DND-41 (cell line): ENCODE data around the gene CFAP45.

ENCODE experiments used
- ATAC-seq: fragments of 200-7000 bp; cut with Tn5 transposase; 3 replicates; pipeline ENCODE4 v1.9.1; 2021; ENCODE audit warnings: low read depth; ENCODE audit not compliant: insufficient read depth
- DNase-seq: peaks from one replicate; pipeline ENCODE4 v3.0.0-alpha.2; 2020
- H2AFZ ChIP-seq: 2 replicates; pipeline ENCODE4 v1.6.0; 2012; ENCODE audit warnings: low read depth, low read length
- H3K27ac ChIP-seq: 2 replicates; pipeline ENCODE4 v1.5.1; 2012; ENCODE audit warnings: low read length, inconsistent platforms
- H3K27me3 ChIP-seq: fragments of 200-600 bp; sonication (generic); 2 replicates; pipeline ENCODE4 v1.6.0; 2012; ENCODE audit warnings: low read length, mild to moderate bottlenecking, inconsistent platforms; ENCODE audit not compliant: insufficient read depth, poor library complexity
- H3K36me3 ChIP-seq: 2 replicates; pipeline ENCODE4 v1.5.1; 2012; ENCODE audit warnings: low read length, inconsistent platforms; ENCODE audit not compliant: insufficient read depth
- H3K4me1 ChIP-seq: 2 replicates; pipeline ENCODE4 v1.5.1; 2012; ENCODE audit warnings: mild to moderate bottlenecking, low read length; ENCODE audit not compliant: insufficient read depth
- H3K4me2 ChIP-seq: 2 replicates; pipeline ENCODE4 v1.6.0; 2012; ENCODE audit warnings: mild to moderate bottlenecking, moderate library complexity, low read length, inconsistent platforms; ENCODE audit not compliant: insufficient read depth
- H3K4me3 ChIP-seq, 2 experiments: fragments of 200-600 bp in 1 of 2; shearing (Covaris generic) in 1 of 2; 2 replicates each; pipeline ENCODE4 v1.5.1; 2012 to 2016; ENCODE audit warnings: inconsistent platforms in 2 of 2, low read length in 2 of 2, mild to moderate bottlenecking in 2 of 2, low read depth in 1 of 2, moderate library complexity in 1 of 2
- H3K79me2 ChIP-seq: 2 replicates; pipeline ENCODE4 v1.6.0; 2012; ENCODE audit warnings: low read length, inconsistent platforms; ENCODE audit not compliant: insufficient read depth
- H3K9ac ChIP-seq: 2 replicates; pipeline ENCODE4 v1.6.0; 2012; ENCODE audit warnings: low read depth, mild to moderate bottlenecking, inconsistent platforms, low read length, moderate library complexity
- H3K9me3 ChIP-seq: 2 replicates; pipeline ENCODE4 v1.5.1; 2012; ENCODE audit warnings: low read length, moderate library complexity, mild to moderate bottlenecking, inconsistent platforms; ENCODE audit not compliant: insufficient read depth, severe bottlenecking
- H4K20me1 ChIP-seq: 2 replicates; pipeline ENCODE4 v1.6.0; 2012; ENCODE audit warnings: low read length; ENCODE audit not compliant: insufficient read depth
- EZH2 ChIP-seq: IDR thresholded peaks from 3 replicates; pipeline ENCODE4 v1.6.1; 2012; ENCODE audit warnings: borderline replicate concordance, low read depth, mild to moderate bottlenecking, moderate library complexity, low read length, inconsistent platforms; ENCODE audit not compliant: severe bottlenecking
- TF ChIP-seq, protein P1 (sequence below): IDR thresholded peaks from 2 replicates; pipeline ENCODE4 v1.5.1; 2012; ENCODE audit warnings: borderline replicate concordance, low read length, moderate library complexity, mild to moderate bottlenecking; ENCODE audit not compliant: poor library complexity, severe bottlenecking; ENCODE audit errors: extremely low read depth

Gene CFAP45

DNA sequence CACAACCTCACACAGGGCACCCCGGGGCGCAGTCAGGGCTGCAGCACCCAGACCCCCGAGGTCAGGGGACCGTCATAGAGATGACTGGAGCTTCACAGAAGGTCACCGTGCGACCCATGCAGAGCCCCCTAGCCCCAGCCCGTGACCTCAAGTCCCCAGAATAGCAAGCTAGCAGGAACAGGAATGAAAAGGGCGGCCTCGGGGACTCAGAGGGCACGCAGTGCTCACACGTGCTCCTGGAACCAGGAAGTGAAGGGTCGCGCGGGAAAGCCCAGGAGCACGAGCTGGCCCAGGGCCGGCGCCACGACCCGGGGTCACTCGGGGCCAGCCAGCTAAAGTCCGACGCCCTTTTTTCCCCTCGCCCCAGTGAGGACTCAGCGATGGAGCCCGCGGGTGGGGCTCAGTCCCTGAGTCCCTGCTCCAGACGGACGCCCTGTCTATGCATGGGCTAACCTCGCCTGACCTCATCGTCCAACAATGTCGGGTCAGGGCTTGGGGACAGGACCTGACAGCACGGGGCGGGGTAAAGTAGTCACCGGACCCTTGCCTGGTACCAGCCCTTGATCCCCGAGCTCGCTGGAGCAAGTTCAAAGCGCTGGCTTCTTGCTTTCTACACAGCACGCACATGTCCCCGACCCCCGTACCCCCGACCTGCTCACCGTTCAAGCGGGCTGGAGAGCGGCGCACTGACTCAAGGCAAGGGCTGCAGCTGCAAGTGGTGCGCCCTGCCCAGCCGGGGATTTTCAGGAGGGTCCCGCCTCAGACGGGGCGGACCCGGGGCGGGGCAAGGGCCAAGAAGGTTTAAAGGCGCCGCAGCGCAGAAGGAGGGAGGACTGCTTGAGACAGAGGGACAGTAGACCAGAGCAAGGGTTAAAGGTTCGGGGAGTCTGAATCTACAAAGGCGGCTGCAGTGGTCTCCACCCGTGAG is 25.1 kb upstream of the CFAP45 start, which contains the start of gene TAGLN2:
Gene TAGLN2, minus strand, starts transcription at position 717 of the 928 bp plus-strand sequence. CDS start 4,998 bp downstream, outside the sequence.
- Histone ChIP-seq H3K4me1 (peaks cover 51% of the 10 kb centered on the region), H3K27ac (peak within 1 kb of the TSS; percentile 68), H3K79me2 (peaks cover 46% of the 10 kb centered on the region), H3K27me3 (no peaks in the 10 kb centered on the region), H3K9ac (peak within 1 kb of the TSS; percentile 74), H4K20me1 (peaks cover 43% of the 10 kb centered on the region), H3K9me3 (no peaks in the 10 kb centered on the region), H2AFZ (peak within 1 kb of the TSS; percentile 76), H3K36me3 (peaks cover 8% of the 10 kb centered on the region), H3K4me2 (peak within 1 kb of the TSS; percentile 88), H3K4me3 (peak within 1 kb of the TSS; percentile 28 to 77)
- peak; percentile 88 for DNase-seq
- ATAC-seq = peak; percentile 85
- TF ChIP-seq EZH2 = no peak
- TF ChIP-seq, protein P1, sequence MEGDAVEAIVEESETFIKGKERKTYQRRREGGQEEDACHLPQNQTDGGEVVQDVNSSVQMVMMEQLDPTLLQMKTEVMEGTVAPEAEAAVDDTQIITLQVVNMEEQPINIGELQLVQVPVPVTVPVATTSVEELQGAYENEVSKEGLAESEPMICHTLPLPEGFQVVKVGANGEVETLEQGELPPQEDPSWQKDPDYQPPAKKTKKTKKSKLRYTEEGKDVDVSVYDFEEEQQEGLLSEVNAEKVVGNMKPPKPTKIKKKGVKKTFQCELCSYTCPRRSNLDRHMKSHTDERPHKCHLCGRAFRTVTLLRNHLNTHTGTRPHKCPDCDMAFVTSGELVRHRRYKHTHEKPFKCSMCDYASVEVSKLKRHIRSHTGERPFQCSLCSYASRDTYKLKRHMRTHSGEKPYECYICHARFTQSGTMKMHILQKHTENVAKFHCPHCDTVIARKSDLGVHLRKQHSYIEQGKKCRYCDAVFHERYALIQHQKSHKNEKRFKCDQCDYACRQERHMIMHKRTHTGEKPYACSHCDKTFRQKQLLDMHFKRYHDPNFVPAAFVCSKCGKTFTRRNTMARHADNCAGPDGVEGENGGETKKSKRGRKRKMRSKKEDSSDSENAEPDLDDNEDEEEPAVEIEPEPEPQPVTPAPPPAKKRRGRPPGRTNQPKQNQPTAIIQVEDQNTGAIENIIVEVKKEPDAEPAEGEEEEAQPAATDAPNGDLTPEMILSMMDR = no peak

DNA sequence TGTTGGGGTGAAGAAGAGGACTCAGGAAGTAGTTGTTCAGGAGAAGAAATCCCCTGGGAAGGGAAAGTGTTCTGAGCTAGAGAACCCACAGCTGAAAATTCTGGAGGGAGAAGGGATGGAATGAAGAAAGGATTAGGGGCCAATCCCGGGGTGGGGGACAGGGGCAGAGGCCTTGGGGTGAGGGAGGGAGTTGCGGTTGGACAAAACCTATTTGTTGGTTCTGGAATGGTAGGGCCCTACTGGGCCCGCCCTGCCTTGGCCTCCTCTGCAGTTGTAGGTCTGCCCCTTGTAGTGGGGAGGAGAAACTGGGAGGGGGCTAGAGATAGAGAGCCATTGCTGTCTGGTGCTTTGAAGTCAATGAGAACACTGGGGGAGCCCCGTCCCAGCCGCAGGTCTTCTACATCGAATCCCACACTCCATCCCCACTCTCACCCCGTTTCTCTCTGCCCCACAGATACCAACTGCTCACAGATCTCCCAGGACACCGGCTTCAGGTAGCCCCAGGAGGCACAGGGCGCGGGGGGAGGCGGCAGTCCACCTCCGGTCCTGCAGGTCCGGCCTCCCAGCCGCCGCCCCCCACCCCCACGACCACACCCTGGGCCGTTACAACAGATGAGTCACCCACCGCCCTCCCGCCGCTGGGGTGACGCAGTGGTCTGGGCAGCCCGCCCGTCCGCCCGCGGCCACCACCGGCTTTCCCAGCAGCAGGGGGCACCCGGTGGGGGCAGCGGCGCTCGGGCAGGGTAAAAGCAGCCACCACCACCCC is 24.2 kb upstream of the CFAP45 start:
- H3K9ac ChIP-seq = peak overlapping the region; percentile 74
- DNase-seq = peak; percentile 51

DNA sequence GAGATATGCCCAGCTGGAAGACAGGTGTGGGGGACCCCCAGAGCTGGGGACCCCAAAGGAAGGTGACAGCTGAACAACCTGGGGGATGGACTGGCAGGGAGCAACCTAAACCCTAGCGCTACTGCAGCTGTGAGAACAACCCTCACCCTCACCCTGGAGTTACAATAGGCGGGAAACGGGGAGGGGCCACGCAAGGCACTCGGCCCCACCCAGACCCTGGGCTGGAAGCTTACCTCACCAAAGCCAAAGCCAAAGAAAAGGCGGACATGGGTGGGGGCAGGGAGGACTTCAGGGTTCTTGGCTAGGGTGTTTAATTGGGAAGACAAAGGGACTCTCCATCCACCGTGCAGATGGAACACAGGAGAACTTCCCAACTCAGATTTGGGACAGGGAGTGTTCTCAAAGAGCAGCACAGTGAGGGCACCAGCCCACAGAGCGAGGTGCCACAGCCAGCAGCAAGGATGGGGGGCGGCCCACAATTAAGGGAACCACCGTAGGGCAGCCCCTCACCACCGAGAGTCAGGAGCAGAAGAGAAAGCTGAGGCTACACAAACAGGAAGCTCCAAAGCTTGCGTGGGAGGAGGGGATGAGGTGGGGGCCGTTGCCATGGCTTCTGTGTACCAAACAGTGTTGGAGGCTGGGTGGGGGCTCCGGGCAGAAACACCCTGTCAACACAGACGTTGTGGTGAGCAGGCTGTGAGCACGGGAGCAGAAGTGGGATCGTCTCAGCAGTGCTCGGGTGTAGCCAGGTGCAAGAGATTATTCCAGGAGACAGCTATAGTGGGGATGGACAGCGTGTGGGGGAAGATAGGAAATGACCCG is 23.4 kb upstream of the CFAP45 start:
- peak overlapping the region; percentile 88 for H3K4me2 ChIP-seq
- peak overlapping the region; percentile 54; the same call in 1 of the 2 replicates for H2AFZ ChIP-seq
- no peaks in the 10 kb centered on the region for H3K27me3 ChIP-seq
- DNase-seq = peak; percentile 88
- H3K9ac ChIP-seq = peak overlapping the region; percentile 74
- ATAC-seq = peak; percentile 67
- no peaks in the 10 kb centered on the region for H3K9me3 ChIP-seq
- H3K27ac ChIP-seq = peak overlapping the region; percentile 68
- peaks cover 24% of the 10 kb centered on the region for H3K36me3 ChIP-seq
- H4K20me1 ChIP-seq = peaks cover 57% of the 10 kb centered on the region
- TF ChIP-seq, protein P1 = no peak
- no peak for TF ChIP-seq EZH2
- H3K79me2 ChIP-seq = peaks cover 46% of the 10 kb centered on the region
- peaks cover 51% of the 10 kb centered on the region for H3K4me1 ChIP-seq
- peak overlapping the region; percentile 28 to 77; a peak in 3 of 4 replicates for H3K4me3 ChIP-seq

More for the DNA sequence above, 24.2 kb upstream of the CFAP45 start:
- peak; percentile 40 for ATAC-seq
- Histone ChIP-seq H3K4me3 (peak overlapping the region; percentile 28 to 77), H3K9me3 (no peaks in the 10 kb centered on the region), H4K20me1 (peaks cover 51% of the 10 kb centered on the region), H3K79me2 (peaks cover 46% of the 10 kb centered on the region), H2AFZ (peak overlapping the region; percentile 76), H3K4me1 (peaks cover 51% of the 10 kb centered on the region), H3K27ac (peak overlapping the region; percentile 68), H3K36me3 (peaks cover 17% of the 10 kb centered on the region), H3K4me2 (peak overlapping the region; percentile 88), H3K27me3 (no peaks in the 10 kb centered on the region)
- TF ChIP-seq, protein P1 = no peak
- no peak for TF ChIP-seq EZH2
